PC-3 (cell line): ENCODE measurements around the gene UNC13A.

Source experiments
- CTCF ChIP-seq: fragments of 300-600 bp; sonication (generic); conservative IDR thresholded peaks from 2 replicates; pipeline ENCODE4 v1.5.1; 2017; ENCODE audit warnings: antibody characterized with exemption, low read depth, mild to moderate bottlenecking, low read length
- EZH2phosphoT487 ChIP-seq: fragments of 300-600 bp; sonication (generic); IDR thresholded peaks from 2 replicates; pipeline ENCODE4 v1.6.1; 2018; ENCODE audit warnings: mild to moderate bottlenecking, antibody characterized with exemption, low read length, borderline replicate concordance

GRCh38 chr19:17590866-17591265 is 97.3 kb downstream of the UNC13A start:
- no peak for TF ChIP-seq CTCF
- TF ChIP-seq EZH2phosphoT487: no peak
